Measurements from ENCODE around the gene SLC35F2.

GRCh38 chr11:107830915-107831540, 27.6 kb downstream of the SLC35F2 start:
- TF ChIP-seq, protein P1, sequence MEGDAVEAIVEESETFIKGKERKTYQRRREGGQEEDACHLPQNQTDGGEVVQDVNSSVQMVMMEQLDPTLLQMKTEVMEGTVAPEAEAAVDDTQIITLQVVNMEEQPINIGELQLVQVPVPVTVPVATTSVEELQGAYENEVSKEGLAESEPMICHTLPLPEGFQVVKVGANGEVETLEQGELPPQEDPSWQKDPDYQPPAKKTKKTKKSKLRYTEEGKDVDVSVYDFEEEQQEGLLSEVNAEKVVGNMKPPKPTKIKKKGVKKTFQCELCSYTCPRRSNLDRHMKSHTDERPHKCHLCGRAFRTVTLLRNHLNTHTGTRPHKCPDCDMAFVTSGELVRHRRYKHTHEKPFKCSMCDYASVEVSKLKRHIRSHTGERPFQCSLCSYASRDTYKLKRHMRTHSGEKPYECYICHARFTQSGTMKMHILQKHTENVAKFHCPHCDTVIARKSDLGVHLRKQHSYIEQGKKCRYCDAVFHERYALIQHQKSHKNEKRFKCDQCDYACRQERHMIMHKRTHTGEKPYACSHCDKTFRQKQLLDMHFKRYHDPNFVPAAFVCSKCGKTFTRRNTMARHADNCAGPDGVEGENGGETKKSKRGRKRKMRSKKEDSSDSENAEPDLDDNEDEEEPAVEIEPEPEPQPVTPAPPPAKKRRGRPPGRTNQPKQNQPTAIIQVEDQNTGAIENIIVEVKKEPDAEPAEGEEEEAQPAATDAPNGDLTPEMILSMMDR (IDR thresholded peaks at IDR 0.05) = no peak
- no peak for TF ChIP-seq POLR2A (IDR thresholded peaks at IDR 0.05)
